Endothelial cell of umbilical vein (primary cell): ENCODE data around the gene ZIC4. TPM values are rescaled to one million over a fixed set of nuclear protein-coding genes. Genes with fewer than 3 reads are reported as not detected.
A peak's percentile ranks its signal among the peaks of the same experiment; 100 is the strongest.

Source experiments
- BruUV-seq: library from RNA; stranded (reverse); fragments of 400-500 nt; replicated peaks from 2 replicates; lab custom pipeline; 2021; lab: Mats Ljungman, UMichigan
- CTCF ChIA-PET: fragments of 300-600, 350-600 bp; sonication (Branson Sonifier 250); formaldehyde crosslinking; loops from one replicate; lab custom pipeline; 2021; ENCODE audit warnings: antibody characterized with exemption, inconsistent platforms; lab: Charles Lee
- POLR2A ChIA-PET: fragments of 300-600, 350-600 bp; sonication (Branson Sonifier 250); formaldehyde crosslinking; loops from one replicate; lab custom pipeline; 2021; ENCODE audit warnings: antibody characterized with exemption, inconsistent platforms; lab: Charles Lee
- DNase-seq: peaks from one replicate; pipeline ENCODE4 v3.0.0-alpha.2; 2011; ENCODE audit warnings: low read depth, low spot score
- FAIRE-seq: peaks from 2 replicates; lab custom pipeline; 2011; peaks lifted over from hg19 to GRCh38; lab: Jason Lieb, UNC
- H2AFZ ChIP-seq: 2 replicates; pipeline ENCODE4 v1.6.0; 2012; ENCODE audit warnings: low read depth, low read length, control low read depth, inconsistent platforms
- H3K27ac ChIP-seq: 2 replicates; pipeline ENCODE4 v1.5.1; 2011; ENCODE audit warnings: low read depth, mild to moderate bottlenecking, control low read depth, low read length, moderate library complexity; ENCODE audit not compliant: insufficient read depth
- H3K27me3 ChIP-seq, 2 experiments: 2 replicates each; pipeline versions ENCODE4 v1.6.0 to v1.6.1; 2011; ENCODE audit warnings: low read length in 2 of 2, mixed read lengths in 1 of 2; ENCODE audit not compliant: control insufficient read depth in 2 of 2, insufficient read depth in 2 of 2
- H3K36me3 ChIP-seq, 2 experiments: 2 replicates in 1 of 2; 3 replicates in 1 of 2; pipeline ENCODE4 v1.5.1; 2011; ENCODE audit warnings: low read length in 2 of 2, mild to moderate bottlenecking in 1 of 2, moderate library complexity in 1 of 2; ENCODE audit not compliant: control insufficient read depth in 2 of 2, insufficient read depth in 2 of 2; ENCODE audit errors: extremely low read depth in 1 of 2
- H3K4me1 ChIP-seq: 3 replicates; pipeline ENCODE4 v1.5.1; 2011; ENCODE audit warnings: mild to moderate bottlenecking, low read length; ENCODE audit not compliant: control insufficient read depth, insufficient read depth; ENCODE audit errors: extremely low read depth
- H3K4me2 ChIP-seq: 2 replicates; pipeline ENCODE4 v1.6.1; 2011; ENCODE audit warnings: low read length, control low read depth, mixed read lengths; ENCODE audit not compliant: insufficient read depth
- H3K4me3 ChIP-seq, 3 experiments: fragments of 200-600 bp in 1 of 3; sonication (generic), shearing (Covaris generic) in 1 of 3; replicated peaks in 1 of 3; 2 replicates each; pipeline ENCODE4 v1.5.1; 2011 to 2016; ENCODE audit warnings: control low read depth in 3 of 3, low read length in 3 of 3, mild to moderate bottlenecking in 2 of 3, inconsistent platforms in 1 of 3, low read depth in 1 of 3, moderate library complexity in 1 of 3; ENCODE audit not compliant: insufficient read depth in 1 of 3
- H3K79me2 ChIP-seq: 2 replicates; pipeline ENCODE4 v1.6.0; 2012; ENCODE audit warnings: low read length, inconsistent platforms; ENCODE audit not compliant: control insufficient read depth, insufficient read depth
- H3K9ac ChIP-seq: replicated peaks from 2 replicates; pipeline ENCODE3; 2011; ENCODE audit warnings: low read length, control low read depth; ENCODE audit not compliant: insufficient read depth; ENCODE audit errors: extremely low read depth
- H3K9me1 ChIP-seq: replicated peaks from 3 replicates; pipeline ENCODE4 v1.6.0; 2011; ENCODE audit warnings: mild to moderate bottlenecking, low read length; ENCODE audit not compliant: control insufficient read depth, insufficient read depth; ENCODE audit errors: extremely low read depth
- H3K9me3 ChIP-seq: replicated peaks from 2 replicates; pipeline ENCODE4 v1.5.1; 2012; ENCODE audit warnings: low read length, inconsistent platforms; ENCODE audit not compliant: control insufficient read depth, insufficient read depth
- H4K20me1 ChIP-seq: replicated peaks from 2 replicates; pipeline ENCODE3; 2011; ENCODE audit warnings: mild to moderate bottlenecking, low read length; ENCODE audit not compliant: control insufficient read depth, insufficient read depth; ENCODE audit errors: extremely low read depth
- EZH2 ChIP-seq: IDR thresholded peaks from 2 replicates; pipeline ENCODE4 v1.6.1; 2012; ENCODE audit warnings: borderline replicate concordance, low read depth, mild to moderate bottlenecking, moderate library complexity, low read length, inconsistent platforms; ENCODE audit not compliant: severe bottlenecking
- GATA2 ChIP-seq: IDR thresholded peaks from 2 replicates; pipeline ENCODE4 v1.7.0; 2011; ENCODE audit warnings: low read depth, mild to moderate bottlenecking, moderate library complexity, mixed read lengths, low read length; ENCODE audit not compliant: insufficient read length, insufficient read depth
- JUN ChIP-seq: IDR thresholded peaks from 2 replicates; pipeline ENCODE4 v1.6.1; 2011; ENCODE audit warnings: borderline replicate concordance, low read depth; ENCODE audit not compliant: insufficient read length, insufficient read depth
- MYC ChIP-seq: IDR thresholded peaks from one replicate; pipeline ENCODE4 v1.6.1; 2011; ENCODE audit warnings: mild to moderate bottlenecking, low read depth, low read length
- POLR2AphosphoS5 ChIP-seq: IDR thresholded peaks from 2 replicates; pipeline ENCODE4 v1.6.1; 2012; ENCODE audit warnings: low read depth, mild to moderate bottlenecking, control low read depth, low read length, moderate library complexity; ENCODE audit not compliant: insufficient read depth
- dilution Hi-C: fragments of 300-500 bp; cut with MboI; formaldehyde crosslinking; loops from one replicate; pipeline ENCODE4 v1.15.0; 2019; ENCODE audit warnings: low sequenced_read_pairs; ENCODE audit not compliant: extremely low pct_ligation_motif_present
- intact Hi-C: fragments of 100-400 bp; cut with micrococcal nuclease; formaldehyde crosslinking; loops from one replicate; pipeline ENCODE4 v1.10.0; 2022
- polyA plus RNA-seq, 4 experiments: library from polyadenylated mRNA; depleted of rRNA in 3 of 4; stranded (reverse) in 3 of 4; unstranded in 1 of 4; fragments of >200 nt; gene quantifications; 2 replicates each; pipeline versions ENCODE4 v1.2.1 to v1.2.3, GENCODE V29; 2011 to 2012; ENCODE audit warnings: missing spikeins in 1 of 4
- total RNA-seq: library from RNA; stranded (reverse); gene quantifications from 2 replicates; pipeline ENCODE4 v1.2.3, GENCODE V29; 2021

ZIC4 gene
- total and polyA plus RNA-seq, 2 donors (not counting 3 experiments of a cell fraction or from before 2014, with no cell fraction given), result not detected

DNA sequence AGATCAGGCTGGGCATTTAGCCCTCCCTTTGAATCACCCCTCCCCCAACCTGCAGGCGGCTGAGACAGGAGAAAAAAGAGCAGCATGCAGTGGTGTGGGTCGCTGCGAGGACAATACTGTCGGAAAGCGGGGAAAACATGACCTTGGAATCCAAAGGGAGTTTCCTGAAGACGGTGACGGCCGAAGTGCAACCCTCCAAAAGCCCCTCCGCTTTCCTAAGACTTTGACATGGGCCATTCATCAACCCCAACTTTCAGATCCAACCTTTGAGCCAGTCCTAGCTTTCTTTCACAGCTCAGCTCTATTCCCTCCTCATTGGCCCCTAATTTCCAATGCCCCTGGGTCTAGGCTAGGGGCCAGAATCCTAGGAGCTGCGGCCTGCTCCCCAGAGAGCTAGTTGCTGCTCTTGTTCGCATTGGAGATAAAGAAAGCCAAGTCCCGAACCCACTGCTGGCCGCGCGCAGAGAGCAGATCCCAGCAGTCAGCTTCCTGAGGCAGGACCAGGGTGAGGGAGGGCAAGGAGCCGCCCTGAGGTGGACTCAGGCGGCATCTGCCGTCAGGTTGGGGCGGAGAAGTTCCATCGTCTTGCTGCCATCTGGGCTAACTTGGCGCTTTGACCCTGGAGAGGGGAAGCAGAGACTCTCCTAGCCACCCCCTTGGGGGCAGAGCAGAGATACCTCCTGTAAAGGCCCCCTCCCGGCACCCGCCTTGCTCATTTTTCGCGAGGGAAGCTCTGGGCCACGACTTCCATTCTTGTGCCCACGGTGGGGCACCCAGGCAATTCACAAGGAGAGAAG, 914 bp downstream of the ZIC4 start:
- BruUV-seq, result no TSS peak
- H3K27me3 ChIP-seq, result peaks cover 89 to 99% of the 10 kb centered on the region in 2 experiments
- H3K36me3 ChIP-seq, result no peaks in the 10 kb centered on the region
- intact Hi-C loops, result loop anchor here (5.0 kb wide), 1 partner anchor 48 kb away; no protein-coding TSS in a partner anchor
- DNase-seq (no peak), FAIRE-seq (no peak)
- ChIA-PET CTCF (interaction anchor here (0.9 to 1.6 kb wide), 5 partner anchors 9 to 657 kb away, joined by 3 to 7 read pairs (median 3); no protein-coding TSS in a partner anchor), POLR2A (no interaction called here)
- H3K4me2 ChIP-seq, result no peak overlapping the region
- TF ChIP-seq GATA2, result no peak
- TF ChIP-seq POLR2AphosphoS5, result no peak
- peak; percentile 74 for TF ChIP-seq EZH2
- TF ChIP-seq JUN, result no peak
- no peak overlapping the region for H3K9ac ChIP-seq
- no peak overlapping the region for H2AFZ ChIP-seq
- H3K4me3 ChIP-seq, result no peak overlapping the region
- dilution Hi-C loops, result no loop called here
- no peak overlapping the region for H3K27ac ChIP-seq
- no peaks in the 10 kb centered on the region for H4K20me1 ChIP-seq
- H3K9me1 ChIP-seq, result no peaks in the 10 kb centered on the region
- H3K79me2 ChIP-seq, result no peaks in the 10 kb centered on the region
- H3K9me3 ChIP-seq, result no peaks in the 10 kb centered on the region
- peaks cover 1% of the 10 kb centered on the region for H3K4me1 ChIP-seq

DNA sequence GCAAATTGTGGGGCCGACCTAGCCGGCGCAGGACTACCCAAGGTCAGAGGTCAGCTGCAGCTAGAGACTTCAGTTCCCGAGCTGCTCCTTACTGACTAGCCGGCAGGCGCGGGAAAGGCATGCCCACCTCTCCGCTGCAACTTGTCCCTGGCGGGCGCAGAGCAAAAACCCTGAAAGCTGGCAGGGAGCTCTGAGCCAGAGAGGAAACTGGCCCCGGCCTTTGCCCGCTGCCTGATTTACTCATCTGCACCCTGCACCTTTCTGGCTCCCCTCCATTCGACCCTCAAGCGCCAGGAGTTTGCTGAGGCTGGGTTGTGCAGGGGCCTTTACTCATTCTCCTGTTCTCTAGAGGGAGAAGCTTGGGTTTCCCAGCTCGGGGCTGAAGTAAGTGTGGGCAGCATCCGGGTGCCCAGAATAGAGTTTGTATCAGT, 1.5 kb downstream of the ZIC4 start:
- Histone ChIP-seq H3K4me2 (no peak overlapping the region), H2AFZ (no peak overlapping the region), H3K9me1 (no peaks in the 10 kb centered on the region), H3K9me3 (no peaks in the 10 kb centered on the region), H3K27me3 (peaks cover 89 to 99% of the 10 kb centered on the region in 2 experiments), H3K27ac (no peak overlapping the region), H3K4me1 (no peaks in the 10 kb centered on the region), H3K4me3 (no peak overlapping the region), H3K36me3 (no peaks in the 10 kb centered on the region), H4K20me1 (no peaks in the 10 kb centered on the region), H3K79me2 (no peaks in the 10 kb centered on the region), H3K9ac (no peak overlapping the region)
- intact Hi-C loops (loop anchor here (5.0 kb wide), 1 partner anchor 48 kb away; no protein-coding TSS in a partner anchor), dilution Hi-C loops (no loop called here)
- DNase-seq (no peak), FAIRE-seq (no peak)
- TF ChIP-seq MYC, result no peak
- TF ChIP-seq EZH2, result peak; percentile 19
- POLR2A ChIA-PET, result no interaction called here
- BruUV-seq, result no TSS peak
- CTCF ChIA-PET, result interaction anchor here (0.9 to 1.6 kb wide), 5 partner anchors 8 to 656 kb away, joined by 3 to 7 read pairs (median 3); no protein-coding TSS in a partner anchor
